ENCODE measurements around the gene FGG. TPM values are rescaled to one million over a fixed set of nuclear protein-coding genes. Genes with fewer than 3 reads are reported as not detected.

FGG gene
- total RNA-seq, 4 donors from 2014 or later, result not detected

DNA sequence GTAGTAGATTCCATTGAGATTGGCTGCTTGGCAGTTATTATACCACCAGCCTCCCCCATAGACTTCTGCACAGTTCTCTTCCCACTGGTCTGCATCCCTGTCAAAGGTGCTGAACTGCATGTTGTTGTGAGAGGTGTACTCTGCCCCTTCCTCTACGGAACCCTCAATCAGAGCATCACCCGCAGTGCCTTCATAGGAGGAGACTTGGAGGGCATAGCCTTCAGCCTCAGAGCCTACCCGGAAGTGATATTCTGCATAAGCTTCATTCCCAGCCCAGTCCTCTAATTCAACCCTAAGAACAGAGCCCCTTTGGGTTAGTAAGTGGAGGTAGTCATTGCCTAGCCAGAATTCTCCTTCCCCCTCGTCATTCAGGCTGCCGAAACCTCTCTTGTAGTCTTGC is 28.2 kb downstream of the FGG start:
- Histone ChIP-seq H3K27ac (no peak overlapping the region), H3K27me3 (no peaks in the 10 kb centered on the region), H3K36me3 (no peaks in the 10 kb centered on the region), H3K4me3 (no peak overlapping the region), H3K4me1 (no peaks in the 10 kb centered on the region), H3K9me3 (no peaks in the 10 kb centered on the region)
- in situ Hi-C loops (cut with MboI; ENCODE audit: low pct_ligation_motif_present in 1 of 4, low pct_unique_long_range_greater_than_20kb in 1 of 4, low sequenced_read_pairs in 3 of 4), result no loop called here
- DNase-seq, result no peak
- intact Hi-C loops (cut with DNase I; ENCODE audit: low total_unique reads), result no loop called here
- no peak for TF ChIP-seq EP300 (IDR thresholded peaks at IDR 0.05; ENCODE audit: low read depth)
- no peak for TF ChIP-seq POLR2AphosphoS5 (IDR thresholded peaks at IDR 0.05)
- TF ChIP-seq, protein P1, sequence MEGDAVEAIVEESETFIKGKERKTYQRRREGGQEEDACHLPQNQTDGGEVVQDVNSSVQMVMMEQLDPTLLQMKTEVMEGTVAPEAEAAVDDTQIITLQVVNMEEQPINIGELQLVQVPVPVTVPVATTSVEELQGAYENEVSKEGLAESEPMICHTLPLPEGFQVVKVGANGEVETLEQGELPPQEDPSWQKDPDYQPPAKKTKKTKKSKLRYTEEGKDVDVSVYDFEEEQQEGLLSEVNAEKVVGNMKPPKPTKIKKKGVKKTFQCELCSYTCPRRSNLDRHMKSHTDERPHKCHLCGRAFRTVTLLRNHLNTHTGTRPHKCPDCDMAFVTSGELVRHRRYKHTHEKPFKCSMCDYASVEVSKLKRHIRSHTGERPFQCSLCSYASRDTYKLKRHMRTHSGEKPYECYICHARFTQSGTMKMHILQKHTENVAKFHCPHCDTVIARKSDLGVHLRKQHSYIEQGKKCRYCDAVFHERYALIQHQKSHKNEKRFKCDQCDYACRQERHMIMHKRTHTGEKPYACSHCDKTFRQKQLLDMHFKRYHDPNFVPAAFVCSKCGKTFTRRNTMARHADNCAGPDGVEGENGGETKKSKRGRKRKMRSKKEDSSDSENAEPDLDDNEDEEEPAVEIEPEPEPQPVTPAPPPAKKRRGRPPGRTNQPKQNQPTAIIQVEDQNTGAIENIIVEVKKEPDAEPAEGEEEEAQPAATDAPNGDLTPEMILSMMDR (IDR thresholded peaks at IDR 0.05), result no peak
- TF ChIP-seq POLR2A (IDR thresholded peaks at IDR 0.05), result no peak
- WGBS, 2 donors (ENCODE audit: low coverage in 1 of 2), result 91% methylated on average over 5 of the region's 5 CpGs; no CpG with 5 or more reads in 1 of the 2 donors

DNA sequence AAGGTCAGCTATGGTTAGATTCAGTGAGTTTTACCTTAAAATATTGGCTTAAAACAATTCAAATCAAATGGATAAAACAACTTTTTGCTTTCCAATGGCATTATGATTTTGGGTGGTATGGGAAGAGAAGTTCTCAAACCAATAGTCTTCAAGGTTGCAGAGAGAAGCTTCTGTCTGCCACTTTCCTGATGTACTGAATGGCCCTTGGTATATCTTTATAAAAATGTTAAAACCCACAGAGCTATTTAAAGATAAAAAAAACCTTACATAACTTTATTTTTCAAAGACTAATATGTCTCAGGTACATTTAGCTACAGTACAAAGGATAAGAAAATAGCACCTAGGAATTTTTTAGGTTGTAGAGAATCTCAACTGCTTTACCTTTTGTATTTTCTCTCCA is 28.8 kb downstream of the FGG start:
- no peak for DNase-seq
- H3K36me3 ChIP-seq, result no peaks in the 10 kb centered on the region
- no peaks in the 10 kb centered on the region for H3K4me1 ChIP-seq
- in situ Hi-C loops (cut with MboI; ENCODE audit: low pct_ligation_motif_present in 1 of 4, low pct_unique_long_range_greater_than_20kb in 1 of 4, low sequenced_read_pairs in 3 of 4), result no loop called here
- intact Hi-C loops (cut with DNase I; ENCODE audit: low total_unique reads), result no loop called here
- TF ChIP-seq POLR2A (IDR thresholded peaks at IDR 0.05), result no peak
- no peak for TF ChIP-seq POLR2AphosphoS5 (IDR thresholded peaks at IDR 0.05)
- no peak for TF ChIP-seq EP300 (IDR thresholded peaks at IDR 0.05; ENCODE audit: low read depth)
- TF ChIP-seq, protein P1 (IDR thresholded peaks at IDR 0.05), result no peak
- H3K9me3 ChIP-seq, result no peaks in the 10 kb centered on the region
- H3K27ac ChIP-seq, result no peak overlapping the region
- H3K27me3 ChIP-seq, result peaks cover 2% of the 10 kb centered on the region
- no peak overlapping the region for H3K4me3 ChIP-seq

DNA sequence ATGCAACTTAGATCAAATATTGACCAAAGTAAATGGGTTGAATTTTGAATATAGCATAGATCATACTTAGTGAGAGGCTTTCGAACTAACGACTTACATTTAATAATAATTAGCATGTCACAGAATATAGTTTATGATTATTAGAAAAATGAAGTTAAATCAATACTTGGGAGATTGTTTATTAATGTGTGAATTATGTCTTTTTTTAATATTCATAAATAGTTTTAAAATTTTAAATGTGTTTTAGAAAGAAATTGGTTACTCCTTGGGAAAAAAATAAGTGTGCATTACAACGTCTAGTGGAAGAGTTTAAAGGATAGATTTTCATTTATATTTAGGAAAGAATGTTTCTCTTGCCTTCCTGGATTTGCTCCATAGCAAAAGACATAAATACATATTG is 29.2 kb downstream of the FGG start:
- H3K9me3 ChIP-seq, result no peaks in the 10 kb centered on the region
- no peak for DNase-seq
- in situ Hi-C loops (cut with MboI; ENCODE audit: low pct_ligation_motif_present in 1 of 4, low pct_unique_long_range_greater_than_20kb in 1 of 4, low sequenced_read_pairs in 3 of 4) (no loop called here), intact Hi-C loops (cut with DNase I; ENCODE audit: low total_unique reads) (no loop called here)
- H3K27me3 ChIP-seq, result peaks cover 2% of the 10 kb centered on the region
- H3K27ac ChIP-seq, result no peak overlapping the region
- 86% methylated on average over 3 of the region's 3 CpGs for WGBS, 2 donors (ENCODE audit: low coverage in 1 of 2)
- TF ChIP-seq, protein P1 (IDR thresholded peaks at IDR 0.05), result no peak
- no peak for TF ChIP-seq POLR2A (IDR thresholded peaks at IDR 0.05)
- no peak for TF ChIP-seq POLR2AphosphoS5 (IDR thresholded peaks at IDR 0.05)
- TF ChIP-seq EP300 (IDR thresholded peaks at IDR 0.05; ENCODE audit: low read depth), result no peak
- H3K4me1 ChIP-seq, result no peaks in the 10 kb centered on the region
- no peak overlapping the region for H3K4me3 ChIP-seq
- no peaks in the 10 kb centered on the region for H3K36me3 ChIP-seq

DNA sequence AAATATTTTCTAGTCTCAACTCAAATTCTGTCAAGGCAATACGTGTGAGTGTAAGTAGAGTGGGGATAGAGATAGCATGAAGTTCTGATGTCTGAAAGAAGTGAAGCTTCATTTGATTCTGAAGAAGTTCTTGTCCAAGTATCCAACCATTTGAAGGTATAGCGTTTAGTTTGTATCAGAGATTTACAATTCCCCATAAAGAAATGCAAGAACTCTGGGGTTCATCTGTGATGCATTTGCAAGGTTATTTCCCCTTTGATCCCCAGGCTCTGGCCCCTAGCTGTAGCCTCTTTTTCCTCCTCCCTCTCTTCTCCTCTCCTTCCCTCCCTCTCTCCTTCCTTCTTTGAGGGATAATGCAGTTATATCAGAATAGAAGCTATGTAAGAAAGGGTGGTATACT is 29.7 kb downstream of the FGG start:
- WGBS, 2 donors (ENCODE audit: low coverage in 1 of 2), result 65 to 95% methylated on average over 2 of the region's 2 CpGs
- peaks cover 2% of the 10 kb centered on the region for H3K27me3 ChIP-seq
- no peak for TF ChIP-seq POLR2A (IDR thresholded peaks at IDR 0.05)
- TF ChIP-seq POLR2AphosphoS5 (IDR thresholded peaks at IDR 0.05), result no peak
- no peak for TF ChIP-seq EP300 (IDR thresholded peaks at IDR 0.05; ENCODE audit: low read depth)
- TF ChIP-seq, protein P1 (IDR thresholded peaks at IDR 0.05), result no peak
- no peaks in the 10 kb centered on the region for H3K36me3 ChIP-seq
- no peak overlapping the region for H3K27ac ChIP-seq
- no peak overlapping the region for H3K4me3 ChIP-seq
- in situ Hi-C loops (cut with MboI; ENCODE audit: low pct_ligation_motif_present in 1 of 4, low pct_unique_long_range_greater_than_20kb in 1 of 4, low sequenced_read_pairs in 3 of 4), result no loop called here
- intact Hi-C loops (cut with DNase I; ENCODE audit: low total_unique reads), result no loop called here
- DNase-seq, result no peak
- H3K9me3 ChIP-seq, result no peaks in the 10 kb centered on the region
- H3K4me1 ChIP-seq, result no peaks in the 10 kb centered on the region

Data from transverse colon (tissue), 4 donors.